HEK293T (cell line): Measurements from ENCODE around the gene MACROD1.

ENCODE experiments used
- CTCF ChIA-PET: fragments of 350-600 bp; formaldehyde crosslinking; extraction: SDS; loops from one replicate; lab custom pipeline; 2021; ENCODE audit warnings: antibody characterized with exemption, inconsistent platforms; lab: Yijun Ruan, JAX
- POLR2A ChIA-PET: fragments of 350-600 bp; formaldehyde crosslinking; extraction: SDS; loops from one replicate; lab custom pipeline; 2020; ENCODE audit warnings: antibody characterized with exemption, inconsistent platforms; lab: Yijun Ruan, JAX
- DNase-seq: peaks from one replicate; pipeline ENCODE4 v3.0.0; 2012; ENCODE audit warnings: mixed read lengths; ENCODE audit errors: extremely low spot score
- ARNT ChIP-seq: fragments of 450-650 bp; IDR thresholded peaks from 2 replicates; pipeline ENCODE4 v1.6.1; 2017; ENCODE audit warnings: mild to moderate bottlenecking
- BHLHE40 ChIP-seq: fragments of 450-650 bp; IDR thresholded peaks from 2 replicates; pipeline ENCODE4 v1.6.1; 2016; ENCODE audit warnings: mild to moderate bottlenecking, moderate library complexity, borderline replicate concordance
- CTBP1 ChIP-seq: fragments of 450-650 bp; IDR thresholded peaks from 2 replicates; pipeline ENCODE4 v1.6.1; 2016; ENCODE audit warnings: borderline replicate concordance
- ELF4 ChIP-seq: fragments of 450-650 bp; IDR thresholded peaks from 2 replicates; pipeline ENCODE4 v1.6.1; 2017; ENCODE audit warnings: antibody characterized with exemption
- FOXA1 ChIP-seq: fragments of 450-650 bp; IDR thresholded peaks from 2 replicates; pipeline ENCODE4 v1.6.1; 2016; ENCODE audit warnings: mild to moderate bottlenecking
- FOXK2 ChIP-seq: fragments of 450-650 bp; IDR thresholded peaks from 2 replicates; pipeline ENCODE4 v1.6.1; 2016; ENCODE audit warnings: mild to moderate bottlenecking
- FOXM1 ChIP-seq: fragments of 450-650 bp; IDR thresholded peaks from 2 replicates; pipeline ENCODE4 v1.6.1; 2017; ENCODE audit warnings: mild to moderate bottlenecking, borderline replicate concordance
- HDGF ChIP-seq: fragments of 450-650 bp; IDR thresholded peaks from 2 replicates; pipeline ENCODE4 v1.6.1; 2017; ENCODE audit warnings: antibody characterized with exemption, borderline replicate concordance
- L3MBTL2 ChIP-seq: fragments of 450-650 bp; conservative IDR thresholded peaks from 2 replicates; pipeline ENCODE4 v1.6.1; 2016; ENCODE audit warnings: mild to moderate bottlenecking
- LEF1 ChIP-seq: fragments of 450-650 bp; IDR thresholded peaks from 2 replicates; pipeline ENCODE4 v1.6.1; 2017; ENCODE audit warnings: mild to moderate bottlenecking, borderline replicate concordance
- NFRKB ChIP-seq: fragments of 450-650 bp; IDR thresholded peaks from 2 replicates; pipeline ENCODE4 v1.6.1; 2016; ENCODE audit warnings: mild to moderate bottlenecking, moderate library complexity
- PKNOX1 ChIP-seq: fragments of 450-650 bp; IDR thresholded peaks from 2 replicates; pipeline ENCODE4 v1.6.1; 2016
- SP1 ChIP-seq: fragments of 450-650 bp; IDR thresholded peaks from 2 replicates; pipeline ENCODE4 v1.6.1; 2017
- SUZ12 ChIP-seq: fragments of 450-650 bp; IDR thresholded peaks from 2 replicates; pipeline ENCODE4 v1.6.1; 2016; ENCODE audit warnings: mild to moderate bottlenecking
- TARDBP ChIP-seq: fragments of 450-650 bp; IDR thresholded peaks from 2 replicates; pipeline ENCODE4 v1.6.1; 2016
- ZNF384 ChIP-seq: fragments of 450-650 bp; IDR thresholded peaks from 2 replicates; pipeline ENCODE4 v1.6.1; 2016

MACROD1 gene

GRCh38 chr11:64017945-64018224 is 148.0 kb downstream of the MACROD1 start:
- DNase-seq: no peak
- TF ChIP-seq TARDBP (no peak), FOXK2 (no peak), SUZ12 (no peak), FOXM1 (no peak), CTBP1 (no peak), HDGF (no peak), ELF4 (no peak), L3MBTL2 (no peak), ARNT (no peak), SP1 (no peak), NFRKB (no peak), FOXA1 (no peak), LEF1 (no peak), PKNOX1 (no peak), BHLHE40 (no peak), ZNF384 (no peak)
- ChIA-PET CTCF (no interaction called here), POLR2A (no interaction called here)

DNA sequence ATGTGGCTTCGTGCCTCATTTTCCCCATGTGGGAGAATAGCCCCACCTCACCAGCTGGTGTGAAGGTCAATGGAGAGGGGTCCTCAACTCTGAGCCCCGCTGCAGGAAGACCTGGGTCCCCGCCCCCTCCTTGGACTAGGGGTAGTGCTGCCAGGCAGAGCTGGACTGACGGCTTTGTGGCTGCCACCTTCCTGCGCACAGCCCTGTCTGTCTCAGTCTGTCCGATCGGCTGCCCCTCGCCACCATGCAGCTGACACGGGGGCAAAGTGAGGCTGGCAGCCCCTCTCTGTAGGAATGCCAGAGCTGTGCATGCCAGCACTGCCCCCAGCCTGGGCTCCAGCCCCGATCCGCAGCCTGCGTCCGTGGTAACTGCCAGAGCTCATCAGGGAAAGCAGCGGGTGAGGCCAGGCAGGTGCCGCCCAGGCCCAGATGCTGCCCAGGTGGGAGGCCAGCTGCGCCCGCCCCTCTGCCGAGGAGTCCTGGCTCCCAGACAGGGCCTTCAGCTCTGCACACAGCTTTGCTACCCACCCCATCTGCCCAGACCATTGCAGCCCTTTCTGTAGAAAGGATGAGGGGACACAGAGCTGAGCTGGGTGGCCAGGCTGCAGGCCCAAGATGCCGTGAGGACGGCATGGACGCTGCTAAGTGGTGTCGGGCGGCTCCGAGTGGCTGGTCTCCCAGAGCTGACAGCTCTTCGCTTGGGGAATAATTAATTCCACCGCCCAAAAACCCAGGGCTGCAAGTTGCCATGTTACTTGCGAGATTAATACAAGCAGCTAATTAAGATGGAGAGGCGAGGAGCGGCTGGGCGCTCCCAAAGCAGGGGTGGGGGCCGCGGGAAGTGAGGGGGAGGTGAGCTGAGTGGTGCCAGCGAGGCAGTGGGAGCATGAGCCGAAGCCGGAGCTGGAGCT is 149.7 kb downstream of the MACROD1 start:
- TF ChIP-seq CTBP1 (no peak), SP1 (no peak), FOXK2 (no peak), ARNT (no peak), FOXA1 (no peak), L3MBTL2 (no peak), ELF4 (no peak), HDGF (no peak), BHLHE40 (no peak), TARDBP (no peak), ZNF384 (no peak), NFRKB (no peak), LEF1 (no peak)
- ChIA-PET POLR2A (interaction anchor here (0.8 to 0.9 kb wide), 2 partner anchors 9 to 169 kb away, joined by 3 to 4 read pairs; no protein-coding TSS in a partner anchor), CTCF (interaction anchor here (0.8 kb wide), 1 partner anchor 9 kb away, joined by 3 read pairs; no protein-coding TSS in a partner anchor)
- no peak for DNase-seq

DNA sequence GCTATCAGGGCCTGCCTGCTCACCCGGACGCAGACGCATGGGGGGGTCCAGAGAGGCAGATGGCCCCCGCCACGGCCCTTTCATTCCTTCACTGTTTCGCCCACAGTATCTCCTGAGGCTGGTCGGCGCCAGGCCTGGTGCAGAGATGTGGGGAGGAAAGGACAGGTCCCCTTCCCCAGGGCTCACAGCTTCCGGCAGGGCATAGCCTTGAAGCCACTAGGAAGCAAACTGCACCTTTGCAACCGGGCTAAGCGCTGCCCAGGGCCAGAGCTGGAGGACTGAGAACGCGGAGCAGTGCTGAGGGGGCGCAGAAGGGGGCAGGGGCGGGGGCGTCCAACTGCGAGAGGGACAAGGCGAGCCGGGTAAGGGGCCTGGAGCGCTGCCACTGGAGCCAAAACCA is 150.4 kb downstream of the MACROD1 start:
- ChIA-PET POLR2A (interaction anchor here (0.9 kb wide), 1 partner anchor 169 kb away, joined by 4 read pairs; no protein-coding TSS in a partner anchor), CTCF (no interaction called here)
- TF ChIP-seq HDGF: no peak
- no peak for TF ChIP-seq CTBP1
- TF ChIP-seq ZNF384: no peak
- TF ChIP-seq SP1: no peak
- TF ChIP-seq BHLHE40: no peak
- no peak for TF ChIP-seq L3MBTL2
- no peak for TF ChIP-seq PKNOX1
- no peak for TF ChIP-seq FOXA1
- no peak for TF ChIP-seq NFRKB
- no peak for TF ChIP-seq ARNT
- no peak for TF ChIP-seq FOXM1
- no peak for TF ChIP-seq TARDBP

DNA sequence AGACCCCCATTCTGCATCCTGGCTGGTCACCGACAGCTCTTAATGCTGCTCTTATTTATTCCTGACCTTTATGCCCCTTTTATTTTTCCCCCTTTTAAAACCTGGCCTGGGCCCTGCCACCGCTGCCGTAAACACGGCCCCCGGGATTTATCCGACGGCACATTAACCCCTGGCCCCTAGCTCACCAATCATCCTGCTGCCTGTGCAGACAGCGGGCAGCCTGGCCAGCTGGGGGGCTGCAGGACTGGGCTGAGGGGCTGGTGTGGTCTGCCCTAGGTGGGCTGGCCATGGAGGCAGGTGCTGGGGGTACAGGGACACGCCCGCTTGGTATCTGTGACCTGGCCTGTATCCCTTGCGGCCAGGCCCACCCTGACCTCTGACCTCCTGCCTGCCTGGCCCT is 151.6 kb downstream of the MACROD1 start:
- CTCF ChIA-PET: no interaction called here
- DNase-seq: no peak
- POLR2A ChIA-PET: interaction anchor here (1.2 kb wide), 1 partner anchor 11 kb away, joined by 4 read pairs; no protein-coding TSS in a partner anchor
- no peak for TF ChIP-seq ELF4
- TF ChIP-seq LEF1: no peak
- TF ChIP-seq ZNF384: no peak
- no peak for TF ChIP-seq L3MBTL2
- TF ChIP-seq SP1: no peak
- no peak for TF ChIP-seq ARNT
- no peak for TF ChIP-seq SUZ12
- TF ChIP-seq FOXK2: no peak
- no peak for TF ChIP-seq TARDBP
- no peak for TF ChIP-seq FOXM1

More for the DNA sequence above, 150.4 kb downstream of the MACROD1 start:
- DNase-seq: no peak

DNA sequence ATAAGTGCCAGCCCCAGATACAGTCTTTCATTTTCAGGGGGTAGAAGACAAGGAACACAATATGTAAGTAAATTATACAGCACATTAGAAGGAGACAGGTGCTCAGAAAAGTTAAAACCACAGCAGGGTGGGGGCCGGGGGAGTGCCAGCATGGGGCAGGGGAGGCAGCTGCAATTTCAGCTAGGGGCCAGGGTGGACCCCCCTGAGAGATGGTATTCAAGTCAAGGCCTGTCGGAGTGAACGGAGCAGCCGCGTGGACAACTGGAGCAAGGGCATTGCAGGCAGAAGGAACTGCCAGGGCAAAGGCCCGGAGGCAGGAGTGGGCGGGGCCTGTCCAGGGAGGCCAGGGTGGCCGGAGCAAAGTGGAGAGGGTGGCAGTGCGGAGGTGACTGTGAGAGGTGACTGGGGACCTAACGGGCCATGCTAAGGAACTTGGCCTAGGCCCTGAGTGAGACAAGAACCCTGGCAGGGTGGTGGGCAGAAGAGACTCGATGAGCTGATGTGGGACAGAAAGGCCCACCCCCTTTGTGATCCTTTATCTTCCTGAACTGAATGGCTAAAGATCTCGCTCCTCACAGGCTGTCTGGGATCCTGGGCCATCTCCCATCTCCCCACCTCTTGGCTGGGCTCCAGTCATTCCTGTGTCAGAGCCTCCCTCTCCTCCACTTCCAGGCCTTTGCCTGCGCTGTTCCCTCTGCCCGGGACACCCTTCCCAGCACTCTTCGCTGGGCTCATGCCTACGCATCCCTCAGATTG is 152.6 kb downstream of the MACROD1 start:
- ChIA-PET CTCF (no interaction called here), POLR2A (interaction anchor here (1.2 kb wide), 1 partner anchor 12 kb away, joined by 4 read pairs; no protein-coding TSS in a partner anchor)
- TF ChIP-seq FOXK2 (no peak), CTBP1 (no peak), L3MBTL2 (no peak), LEF1 (no peak), FOXA1 (no peak), BHLHE40 (no peak), FOXM1 (no peak), NFRKB (no peak), SP1 (no peak), ELF4 (no peak), PKNOX1 (no peak), SUZ12 (no peak), ZNF384 (no peak), TARDBP (no peak), ARNT (no peak), HDGF (no peak)
- no peak for DNase-seq
